ENCODE measurements around the gene EGR1. TPM values are rescaled to one million over a fixed set of nuclear protein-coding genes. Genes with fewer than 3 reads are reported as not detected.

Gene EGR1
- total RNA-seq: 11.1 TPM

DNA sequence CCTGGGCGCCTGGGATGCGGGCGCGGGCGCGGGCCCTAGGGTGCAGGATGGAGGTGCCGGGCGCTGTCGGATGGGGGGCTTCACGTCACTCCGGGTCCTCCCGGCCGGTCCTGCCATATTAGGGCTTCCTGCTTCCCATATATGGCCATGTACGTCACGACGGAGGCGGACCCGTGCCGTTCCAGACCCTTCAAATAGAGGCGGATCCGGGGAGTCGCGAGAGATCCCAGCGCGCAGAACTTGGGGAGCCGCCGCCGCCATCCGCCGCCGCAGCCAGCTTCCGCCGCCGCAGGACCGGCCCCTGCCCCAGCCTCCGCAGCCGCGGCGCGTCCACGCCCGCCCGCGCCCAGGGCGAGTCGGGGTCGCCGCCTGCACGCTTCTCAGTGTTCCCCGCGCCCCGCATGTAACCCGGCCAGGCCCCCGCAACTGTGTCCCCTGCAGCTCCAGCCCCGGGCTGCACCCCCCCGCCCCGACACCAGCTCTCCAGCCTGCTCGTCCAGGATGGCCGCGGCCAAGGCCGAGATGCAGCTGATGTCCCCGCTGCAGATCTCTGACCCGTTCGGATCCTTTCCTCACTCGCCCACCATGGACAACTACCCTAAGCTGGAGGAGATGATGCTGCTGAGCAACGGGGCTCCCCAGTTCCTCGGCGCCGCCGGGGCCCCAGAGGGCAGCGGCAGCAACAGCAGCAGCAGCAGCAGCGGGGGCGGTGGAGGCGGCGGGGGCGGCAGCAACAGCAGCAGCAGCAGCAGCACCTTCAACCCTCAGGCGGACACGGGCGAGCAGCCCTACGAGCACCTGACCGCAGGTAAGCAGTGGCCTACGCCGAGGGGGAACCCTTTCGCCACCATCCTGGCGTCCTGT lies at the start of gene EGR1:
Gene EGR1, plus strand, starts transcription at position 219 of the 864 bp plus-strand sequence. Its CDS starts 283 bp downstream, at position 502.
- peak; percentile 99 for DNase-seq

DNA sequence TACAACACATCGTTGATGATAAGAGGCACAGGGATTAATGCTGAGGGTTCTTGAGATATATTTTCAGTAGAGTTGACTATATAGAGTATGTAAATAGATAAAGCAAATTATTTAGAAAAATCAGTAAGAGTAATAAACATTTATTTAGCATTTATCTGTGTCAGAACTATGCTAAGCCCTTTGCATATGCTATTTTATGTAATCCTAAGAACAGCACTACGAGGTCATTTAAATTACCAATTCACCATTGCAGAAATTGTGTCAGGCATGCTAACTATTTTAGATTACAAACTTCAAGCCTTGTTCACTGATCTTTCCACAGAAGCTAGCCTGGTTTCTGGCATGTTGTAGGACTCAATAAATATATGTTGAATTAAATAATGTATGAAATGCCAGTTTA lies 46.8 kb upstream of the EGR1 start:
- no peak for DNase-seq

DNA sequence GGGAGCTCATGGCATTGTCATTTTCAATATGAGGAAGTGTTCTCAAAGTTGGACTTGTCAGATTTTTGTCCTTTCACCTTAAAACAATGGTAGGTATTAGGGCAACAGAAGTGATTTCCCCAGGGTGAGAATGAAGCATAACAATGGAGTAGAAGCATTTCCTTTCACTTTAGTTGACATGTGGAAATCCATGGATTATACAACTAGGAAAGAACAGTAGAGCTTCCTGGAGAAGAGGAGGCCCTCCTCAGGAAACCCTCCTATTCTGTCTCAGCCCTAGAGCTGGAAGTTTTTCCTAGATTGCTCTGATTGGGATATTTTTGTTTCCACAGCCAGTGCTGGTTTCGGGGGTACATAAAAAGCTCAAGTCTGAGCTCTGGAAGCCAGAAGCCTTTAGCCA lies 40.2 kb upstream of the EGR1 start:
- DNase-seq: no peak

DNA sequence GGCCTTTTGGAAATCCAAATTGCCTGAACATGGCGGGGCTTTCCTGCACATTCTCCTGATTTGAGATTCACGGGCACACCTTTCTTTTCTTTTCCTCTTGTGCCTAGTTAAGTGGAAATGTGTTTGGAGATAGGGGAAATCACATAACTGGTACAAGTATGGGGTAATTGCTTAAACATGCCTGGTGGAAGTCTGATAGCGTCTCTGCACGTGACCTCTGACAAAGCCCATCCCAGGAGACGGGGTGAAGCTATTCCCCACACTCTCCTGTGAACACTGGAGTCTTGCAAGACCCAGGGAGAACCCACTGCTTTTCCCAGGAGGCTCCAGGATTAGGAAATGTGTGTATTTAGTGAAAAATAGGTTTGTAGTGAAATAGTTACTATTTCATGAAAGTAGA lies 29.3 kb upstream of the EGR1 start:
- DNase-seq: no peak

DNA sequence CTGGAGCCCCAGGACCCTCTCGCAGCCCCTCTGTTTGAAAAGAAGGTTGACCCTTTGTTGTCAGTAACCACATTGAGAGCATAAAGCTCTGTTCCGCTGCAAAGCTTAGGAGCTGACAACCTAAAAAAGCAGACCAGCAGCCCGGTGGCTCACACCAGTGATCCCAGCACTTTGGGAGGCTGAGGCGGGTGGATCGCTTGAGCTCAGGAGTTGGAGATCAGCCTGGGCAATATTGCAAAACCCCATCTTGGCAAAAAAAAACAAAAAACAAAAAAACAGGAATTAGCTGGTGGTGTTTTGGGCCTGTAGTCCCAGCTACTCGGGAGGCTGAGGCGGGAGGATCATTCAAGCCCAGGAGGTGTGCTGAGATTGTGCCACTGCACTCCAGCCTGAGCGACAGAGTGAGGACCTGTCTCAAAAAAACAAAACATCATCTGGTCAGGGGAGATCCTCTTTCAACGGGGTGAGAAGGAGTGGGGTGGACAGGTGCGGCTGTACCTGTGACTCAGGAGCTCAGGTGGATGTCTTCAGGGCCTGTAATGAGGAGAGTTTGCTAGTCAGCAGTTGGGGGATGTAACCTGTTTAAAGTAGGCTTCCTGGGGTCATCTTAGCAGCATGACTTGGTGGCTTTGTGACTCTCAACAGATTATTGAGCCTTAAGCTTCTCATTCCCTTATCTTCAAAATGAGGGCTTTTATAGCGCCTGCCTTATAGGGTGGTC lies 27.1 kb upstream of the EGR1 start:
- no peak for DNase-seq

DNA sequence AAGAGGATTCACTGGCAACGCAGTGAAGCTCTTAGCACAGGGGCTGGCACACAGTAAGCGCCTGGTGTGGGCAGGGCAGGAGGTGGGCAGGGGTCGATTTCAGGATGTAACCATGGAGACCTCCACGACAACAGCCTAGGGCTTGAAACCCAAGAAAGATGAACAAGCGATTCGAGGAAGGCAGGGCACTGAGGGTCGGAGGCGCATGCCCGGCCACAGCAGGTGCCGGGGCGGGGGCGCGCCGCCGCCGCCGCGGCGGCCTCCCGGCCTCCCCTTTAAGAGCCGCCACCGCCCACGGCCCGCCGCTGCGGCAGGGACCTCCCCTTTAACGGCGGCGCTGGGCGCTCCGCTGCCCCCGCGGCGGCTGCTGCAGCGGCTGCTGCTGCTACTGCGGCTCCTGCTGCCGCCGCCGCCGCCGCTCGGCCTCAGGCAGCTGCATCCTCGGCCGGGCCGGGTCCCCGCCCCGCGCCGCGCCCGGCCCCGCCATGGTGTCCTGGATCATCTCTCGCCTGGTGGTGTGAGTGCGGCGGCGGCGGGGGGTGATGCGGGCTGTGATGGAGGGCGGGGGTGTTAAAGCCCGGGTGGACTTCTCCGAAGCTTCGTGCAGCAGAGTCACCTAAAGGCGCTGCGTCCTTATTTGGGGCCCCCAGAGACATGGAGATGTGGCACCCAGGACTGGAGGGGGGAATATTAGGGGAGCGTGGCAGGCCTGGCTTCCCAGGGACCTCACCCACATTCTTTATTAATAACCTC lies 26.4 kb upstream of the EGR1 start, which contains the start of gene REEP2:
Gene REEP2, plus strand, starts transcription at position 334 of the 753 bp plus-strand sequence. Its CDS starts 152 bp downstream, at position 486.
- peak; percentile 82 for DNase-seq

DNA sequence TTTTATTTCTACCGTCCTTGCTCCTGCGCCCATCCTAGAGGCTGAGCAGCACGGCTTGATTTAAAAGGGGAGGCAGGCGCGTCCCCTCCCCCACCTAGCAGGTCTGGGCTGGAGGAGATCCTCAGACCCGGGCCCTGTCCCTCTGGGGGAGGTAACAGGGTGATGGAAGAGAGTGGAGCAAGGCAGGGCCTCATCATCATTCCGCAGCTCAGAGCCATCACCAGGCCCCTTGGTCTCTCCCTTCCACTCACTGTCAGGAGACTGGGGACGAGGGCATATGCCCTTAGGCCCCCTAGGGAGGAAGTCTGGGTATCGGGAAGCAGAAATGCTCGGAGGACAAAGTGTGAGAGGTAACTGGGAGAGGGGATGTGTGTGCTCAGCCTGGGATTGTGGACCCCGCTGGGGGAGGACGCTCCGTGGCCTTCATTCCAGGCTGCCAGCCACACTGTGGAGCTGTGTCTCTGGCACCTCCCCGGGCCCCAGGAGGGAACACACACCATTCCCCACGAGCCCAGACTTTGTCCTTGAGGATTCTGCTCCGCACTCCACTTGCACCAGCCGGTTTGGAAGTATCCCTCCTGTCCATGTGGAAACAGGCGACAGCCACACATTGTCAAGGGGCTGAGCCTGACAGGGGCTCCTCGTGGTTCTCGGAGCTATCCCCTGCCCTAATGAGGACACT lies 25.7 kb upstream of the EGR1 start:
- DNase-seq: peak; percentile 26

DNA sequence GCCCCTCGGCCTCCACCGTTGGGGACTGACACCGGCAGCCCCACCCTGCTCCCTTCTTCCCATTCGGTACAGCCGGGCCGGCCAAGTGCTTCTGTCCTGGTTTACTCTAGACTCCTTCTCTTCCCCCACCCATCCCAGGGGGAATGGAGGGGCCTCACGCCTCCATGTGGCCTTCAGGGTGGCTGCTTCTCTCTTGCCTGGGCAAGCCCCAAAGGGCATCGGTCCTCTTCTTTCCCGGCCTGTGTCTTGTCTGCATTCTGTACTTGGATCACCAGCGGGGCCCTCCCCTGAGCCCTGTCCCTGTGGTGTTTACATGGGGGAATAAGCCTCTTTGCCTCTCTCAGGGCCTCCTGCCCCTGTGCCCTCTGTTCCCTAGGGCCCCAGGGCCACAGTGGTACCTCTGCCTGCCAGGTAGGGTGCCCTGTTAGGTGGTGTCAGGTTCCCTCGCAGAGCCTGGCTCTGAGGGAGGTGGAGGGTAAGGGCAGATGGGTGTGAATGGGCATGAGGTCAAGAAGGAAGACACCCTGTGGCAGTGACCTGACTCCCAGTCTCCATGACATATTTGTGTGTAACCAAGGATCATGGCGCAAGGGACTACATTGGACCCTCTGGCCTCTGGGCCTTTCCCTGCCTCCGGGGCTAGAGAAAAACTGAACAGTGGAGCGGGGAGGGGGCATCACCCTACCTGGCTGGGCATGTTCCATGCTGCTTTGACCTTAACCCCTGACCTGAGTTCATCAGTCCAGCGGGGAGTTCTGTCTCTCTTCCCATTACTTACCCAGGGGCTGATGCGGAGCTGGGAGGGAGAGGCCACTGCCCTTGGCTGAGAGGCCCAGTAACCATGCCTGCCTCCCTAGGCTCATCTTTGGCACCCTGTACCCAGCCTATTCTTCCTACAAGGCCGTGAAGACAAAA lies 24.9 kb upstream of the EGR1 start:
- DNase-seq: no peak

DNA sequence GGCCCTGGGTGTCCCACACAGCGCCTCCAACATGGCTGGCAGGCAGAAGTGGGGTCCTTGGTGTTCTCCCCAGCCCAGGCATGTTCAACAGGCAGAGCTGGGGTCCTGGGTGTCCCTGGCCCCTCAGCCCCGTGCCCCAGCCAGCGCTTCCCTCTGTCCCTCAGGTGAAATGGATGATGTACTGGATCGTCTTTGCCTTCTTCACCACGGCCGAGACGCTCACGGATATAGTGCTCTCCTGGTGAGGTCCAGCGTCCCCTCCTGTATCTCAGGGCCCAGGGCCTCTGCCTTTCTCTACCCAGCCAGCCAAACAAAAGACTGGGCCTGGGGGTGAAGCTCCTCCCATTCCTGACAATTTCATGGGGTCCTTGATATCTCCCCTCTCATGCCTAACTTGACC lies 24.1 kb upstream of the EGR1 start:
- DNase-seq: no peak

DNA sequence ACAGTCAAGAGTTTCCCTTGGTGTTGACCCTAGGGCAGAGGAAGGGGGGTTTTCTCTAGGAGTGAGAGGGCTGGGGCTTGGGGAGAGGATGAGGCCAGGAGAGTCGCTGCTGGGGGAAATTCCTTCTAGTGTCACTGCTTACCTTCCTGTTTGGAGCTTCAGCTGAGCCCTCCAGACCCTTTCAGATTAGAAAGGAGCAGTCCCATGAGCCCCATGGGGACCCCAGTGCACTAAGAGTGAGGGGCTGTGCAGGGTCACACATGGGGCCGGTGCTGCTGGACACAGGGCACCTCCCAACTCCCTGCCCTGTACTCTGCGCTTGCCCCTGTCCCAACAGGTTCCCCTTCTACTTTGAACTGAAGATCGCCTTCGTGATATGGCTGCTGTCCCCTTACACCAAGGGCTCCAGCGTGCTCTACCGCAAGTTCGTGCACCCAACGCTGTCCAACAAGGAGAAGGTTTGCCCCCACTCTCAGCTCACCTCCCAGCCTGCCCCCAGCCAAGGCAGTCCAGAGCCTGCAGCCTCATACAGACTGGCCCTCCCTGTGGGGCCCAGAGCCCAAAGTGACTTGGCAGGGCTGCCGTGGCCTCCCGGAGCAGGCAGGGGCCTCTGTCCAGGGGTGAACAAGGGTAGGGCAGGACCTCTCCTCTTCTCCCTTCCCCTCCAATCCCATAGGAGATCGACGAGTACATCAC lies 21.1 kb upstream of the EGR1 start:
- no peak for DNase-seq

DNA sequence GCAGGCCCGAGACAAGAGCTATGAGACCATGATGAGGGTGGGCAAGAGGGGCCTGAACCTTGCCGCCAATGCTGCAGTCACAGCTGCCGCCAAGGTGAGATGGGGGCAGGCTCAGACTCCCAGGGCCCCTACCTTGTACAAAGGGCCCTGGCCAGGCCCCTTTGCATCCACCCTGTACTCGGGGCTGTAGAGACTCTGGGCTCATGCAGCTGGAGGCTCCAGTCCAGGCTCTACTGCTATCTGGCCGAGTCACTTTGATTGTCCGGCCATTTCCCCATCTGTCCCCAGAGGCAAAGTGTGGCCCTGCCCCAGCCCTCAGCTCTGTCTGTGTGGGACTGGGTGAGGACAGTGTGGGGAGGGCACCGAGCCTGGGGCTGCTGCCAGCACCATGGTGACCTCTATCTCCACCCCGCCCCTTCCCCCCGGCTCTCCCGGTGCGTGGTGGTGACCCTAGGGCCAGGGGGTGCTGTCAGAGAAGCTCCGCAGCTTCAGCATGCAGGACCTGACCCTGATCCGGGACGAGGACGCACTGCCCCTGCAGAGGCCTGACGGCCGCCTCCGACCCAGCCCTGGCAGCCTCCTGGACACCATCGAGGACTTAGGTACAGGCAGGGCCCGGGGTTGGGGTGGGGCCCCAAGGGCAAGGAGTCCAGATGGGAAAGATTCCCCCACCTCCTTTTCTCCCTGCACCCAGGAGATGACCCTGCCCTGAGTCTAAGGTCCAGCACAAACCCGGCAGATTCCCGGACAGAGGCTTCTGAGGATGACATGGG lies 20.3 kb upstream of the EGR1 start:
- DNase-seq: no peak

DNA sequence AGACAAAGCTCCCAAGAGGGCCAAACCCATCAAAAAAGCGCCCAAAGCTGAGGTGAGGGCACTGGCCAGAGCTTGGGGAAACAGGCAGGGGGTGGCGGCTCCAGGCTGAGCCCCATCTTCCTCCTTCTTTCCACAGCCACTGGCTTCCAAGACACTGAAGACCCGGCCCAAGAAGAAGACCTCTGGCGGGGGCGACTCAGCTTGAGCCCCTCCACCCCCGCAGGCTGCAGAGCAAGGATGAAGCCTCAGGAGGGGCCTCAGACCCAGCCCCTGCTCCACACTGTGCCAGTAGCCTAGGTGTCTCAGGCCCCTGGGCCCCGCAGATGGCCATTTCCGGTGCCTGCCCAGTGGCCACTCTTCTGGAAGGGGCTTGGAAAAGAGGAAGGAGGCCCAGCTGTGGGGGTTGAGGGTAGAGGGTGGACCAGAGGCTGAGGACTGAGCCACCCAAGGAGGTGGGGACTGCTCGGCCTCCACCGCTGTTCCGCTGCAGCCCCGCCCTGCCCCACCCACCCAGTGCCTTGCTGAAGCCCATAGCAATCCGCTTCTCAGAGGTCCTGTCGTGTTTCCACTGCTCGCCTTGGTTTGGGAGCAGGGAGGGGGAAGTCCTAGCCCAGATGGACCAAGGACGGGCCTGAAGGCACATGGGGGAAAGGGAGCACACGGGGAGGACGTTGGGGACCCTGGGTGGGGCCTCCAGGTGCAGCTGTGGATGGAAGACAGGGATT lies 19.6 kb upstream of the EGR1 start:
- DNase-seq: no peak

DNA sequence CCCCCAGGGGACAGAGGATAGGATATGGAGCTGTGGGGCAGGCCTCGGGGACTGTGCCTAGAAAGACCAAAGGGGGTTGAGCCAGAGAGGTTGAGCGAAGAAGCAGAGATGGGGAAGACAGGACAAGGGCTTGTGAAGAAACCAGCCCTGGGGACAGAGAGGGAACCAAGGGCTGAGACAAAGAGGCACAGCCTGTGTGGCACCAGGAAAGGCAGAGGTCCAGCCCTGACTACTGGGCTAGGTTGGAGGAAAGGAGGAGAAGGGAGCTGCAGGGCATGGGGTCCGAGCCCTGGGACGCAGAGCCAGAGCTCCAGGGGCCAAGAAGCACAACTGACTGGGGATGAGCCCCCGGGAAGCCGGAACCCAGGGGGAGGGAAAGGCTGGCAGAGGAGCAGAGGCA lies 17.2 kb upstream of the EGR1 start:
- DNase-seq: no peak

DNA sequence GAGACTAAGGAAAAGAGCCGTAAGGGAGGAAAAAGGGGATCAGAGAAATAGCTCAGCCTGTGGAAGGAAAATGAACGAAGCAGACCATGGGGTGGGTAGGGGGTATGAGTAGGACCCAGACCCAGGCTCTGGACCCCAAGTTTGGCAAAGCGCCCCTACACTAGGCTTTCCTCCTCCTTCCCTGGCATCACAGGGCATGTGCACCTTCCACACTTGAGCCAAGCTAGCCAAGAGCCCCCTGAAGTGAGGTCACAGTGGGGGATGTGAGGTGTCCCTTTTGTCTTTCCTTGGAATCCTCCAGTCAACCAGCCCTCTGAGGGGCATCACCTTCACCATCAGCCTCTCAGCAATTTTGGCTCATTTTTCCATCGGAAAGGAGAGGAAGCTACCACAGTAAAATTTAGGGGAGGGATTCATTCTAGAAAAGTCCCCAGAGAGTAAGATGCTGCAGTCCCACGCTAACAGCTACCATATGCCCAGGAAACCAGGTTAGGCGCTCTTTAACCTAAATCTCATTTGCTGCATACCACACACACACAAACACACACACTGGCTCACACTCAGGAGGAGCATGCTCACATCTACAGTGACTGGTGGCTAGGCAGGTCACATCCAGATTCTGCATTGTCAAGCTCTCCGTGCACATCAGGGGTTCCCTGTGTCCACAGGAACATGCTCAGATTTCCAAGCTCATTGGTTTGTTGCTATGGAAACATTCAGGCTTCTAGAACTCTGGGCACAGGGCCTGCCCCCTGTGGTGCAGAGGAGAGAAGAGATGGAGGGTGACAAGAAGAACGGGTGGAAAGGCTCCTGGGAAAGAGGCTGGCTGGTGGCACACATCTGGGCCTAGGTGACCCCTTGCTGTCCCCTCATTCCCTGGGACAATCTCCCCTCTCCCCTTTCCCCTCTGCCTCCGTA lies 16.5 kb upstream of the EGR1 start:
- DNase-seq: no peak

DNA sequence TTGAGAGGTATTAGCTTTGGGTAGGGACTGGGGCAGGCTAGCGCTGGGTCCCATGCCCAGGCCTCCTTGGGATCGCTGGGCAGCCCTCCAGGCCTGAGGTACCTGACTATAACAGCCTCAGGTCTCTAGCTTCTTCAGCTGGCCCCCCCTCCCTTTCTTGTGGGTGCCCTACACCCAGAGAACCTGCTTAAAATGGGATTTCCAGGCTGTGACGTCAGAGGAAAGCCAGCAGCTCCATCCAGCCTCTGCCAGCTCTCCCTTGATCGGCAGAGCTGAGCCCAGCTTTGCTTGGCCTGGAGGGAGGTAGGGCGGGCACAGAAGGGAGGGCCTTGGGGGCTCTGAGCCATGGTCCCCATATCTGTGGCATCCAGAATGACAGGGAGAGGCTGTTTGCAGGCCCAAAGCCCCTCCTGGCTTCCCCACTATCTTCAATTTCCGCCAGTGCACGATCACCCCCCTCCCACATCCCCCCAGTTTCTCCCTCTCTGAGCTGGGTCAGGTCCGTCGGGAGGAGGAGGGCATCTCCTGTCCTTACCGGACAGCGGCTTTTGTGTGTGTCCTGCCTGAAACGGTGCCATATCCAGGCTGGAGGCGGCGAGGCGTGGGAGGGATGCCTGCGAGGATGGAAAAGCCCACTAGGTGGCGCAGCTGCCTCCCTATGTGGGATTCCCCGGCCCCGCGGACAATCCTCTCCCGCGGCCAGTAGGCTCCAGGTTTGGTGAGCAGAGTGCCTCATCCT lies 15.6 kb upstream of the EGR1 start:
- peak; percentile 93 for DNase-seq

DNA sequence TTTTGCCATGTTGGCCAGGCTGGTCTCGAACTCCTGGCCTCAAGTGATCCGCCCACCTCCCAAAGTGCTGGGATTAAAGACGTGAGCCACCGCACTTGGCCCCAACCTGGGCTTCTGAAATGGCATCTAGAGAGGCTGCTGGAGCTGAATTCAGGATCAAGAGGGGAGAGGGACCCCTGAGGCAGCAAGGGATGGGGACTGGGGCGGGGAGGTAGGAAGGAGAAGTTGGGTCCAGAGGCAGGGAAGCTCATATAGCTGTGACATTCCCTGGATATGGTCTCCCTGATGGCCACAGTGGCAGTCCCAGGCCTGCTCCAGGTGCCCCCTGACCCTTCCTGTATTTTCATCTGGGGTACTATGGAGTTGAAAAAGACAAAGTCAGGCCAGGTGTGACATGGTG lies 14.3 kb upstream of the EGR1 start:
- DNase-seq: no peak

DNA sequence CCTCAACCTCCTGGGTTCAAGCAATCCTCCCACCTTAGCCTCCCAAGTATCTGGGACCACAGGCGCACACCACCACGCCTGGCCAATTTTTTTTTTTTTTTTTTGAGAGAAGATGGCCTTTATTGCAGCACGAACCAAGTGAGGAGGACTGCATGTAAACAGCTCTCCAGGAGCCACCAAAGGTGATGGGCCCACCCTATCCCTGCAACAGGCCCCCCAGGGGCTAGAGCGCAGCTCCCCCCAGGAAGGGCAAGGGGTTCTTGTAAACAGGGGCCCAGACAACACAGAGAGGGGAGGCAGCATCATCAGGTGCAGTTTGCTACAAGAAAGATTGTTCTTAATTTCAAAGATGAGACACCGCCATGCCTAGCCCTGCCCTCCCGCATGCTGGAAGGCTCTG lies 12.6 kb upstream of the EGR1 start:
- no peak for DNase-seq

All from tongue (tissue), 2 donors.